ENCODE data around the gene PCP2. TPM values are rescaled to one million over a fixed set of nuclear protein-coding genes. Genes with fewer than 3 reads are reported as not detected.

PCP2 gene
- total and polyA plus RNA-seq, 2 of the 13 experiments (the other 11 are each of a cell fraction or from before 2014, with no cell fraction given): 0.62 TPM; not detected in 1

GRCh38 chr19:7595466-7596133 is 37.9 kb downstream of the PCP2 start, which contains the start of gene CAMSAP3:
TSS of gene CAMSAP3 (plus strand) at chr19:7595863. CDS start at chr19:7596003, 140 bp downstream.
- peak within 1 kb of the TSS; percentile 86 for H3K9ac ChIP-seq (ENCODE audit: insufficient read depth, low read depth, low read length)
- 0% methylated on average over 15 of the region's 78 CpGs for WGBS (ENCODE audit: low lambda C conversion rate)
- FAIRE-seq (no peak), DNase-seq (ENCODE audit: low spot score) (peak; percentile 64), ATAC-seq (peak; percentile 84)
- H3K79me2 ChIP-seq (ENCODE audit: insufficient read depth, low read length): peaks cover 29% of the 10 kb centered on the region
- ChIA-PET POLR2A (interaction anchor here (0.6 to 2.5 kb wide), 12 partner anchors 10 to 496 kb away, joined by 3 to 21 read pairs (median 4); partner anchors contain the start of genes PET100, STXBP2, TIMM44 and XAB2), CTCF (ENCODE audit: low intra/inter-chr PET ratio, low total read pairs) (no interaction called here)
- peak within 1 kb of the TSS; percentile 89 for H3K4me2 ChIP-seq (ENCODE audit: low read depth, low read length)
- no peaks in the 10 kb centered on the region for H3K9me3 ChIP-seq (ENCODE audit: low read length)
- H3K27me3 ChIP-seq (ENCODE audit: control insufficient read depth in 1 of 2, insufficient read depth in 2 of 2, low read length in 2 of 2): no peaks in the 10 kb centered on the region
- intact Hi-C loops (cut with micrococcal nuclease; ENCODE audit: unreplicated experiment) (no loop called here), in situ Hi-C loops (cut with HindIII; ENCODE audit: extremely low pct_ligation_motif_present, low pct_unique_long_range_greater_than_20kb) (no loop called here)
- peaks cover 60% of the 10 kb centered on the region for H3K4me1 ChIP-seq (ENCODE audit: insufficient read depth, low read length)
- H3K4me3 ChIP-seq (replicated peaks in 1 of 3; ENCODE audit: insufficient read depth in 1 of 3, low read depth in 2 of 3, low read length in 3 of 3): peak within 1 kb of the TSS; percentile 71 to 98 (median 93)
- peaks cover 2 to 6% of the 10 kb centered on the region in 2 experiments; a peak in 2 of 5 replicates for H3K36me3 ChIP-seq (replicated peaks in 1 of 2; ENCODE audit: control insufficient read depth in 1 of 2, insufficient read depth in 2 of 2, low read length in 2 of 2)
- peak within 1 kb of the TSS; percentile 63 for H2AFZ ChIP-seq (ENCODE audit: low read length)
- H3K27ac ChIP-seq (ENCODE audit: extremely low read length, insufficient read depth, low read length): peak within 1 kb of the TSS; percentile 74
- H4K20me1 ChIP-seq (ENCODE audit: insufficient read depth, low read length): peaks cover 25% of the 10 kb centered on the region
- BruUV-seq (replicated peaks): no TSS peak
- TF ChIP-seq, protein P1, sequence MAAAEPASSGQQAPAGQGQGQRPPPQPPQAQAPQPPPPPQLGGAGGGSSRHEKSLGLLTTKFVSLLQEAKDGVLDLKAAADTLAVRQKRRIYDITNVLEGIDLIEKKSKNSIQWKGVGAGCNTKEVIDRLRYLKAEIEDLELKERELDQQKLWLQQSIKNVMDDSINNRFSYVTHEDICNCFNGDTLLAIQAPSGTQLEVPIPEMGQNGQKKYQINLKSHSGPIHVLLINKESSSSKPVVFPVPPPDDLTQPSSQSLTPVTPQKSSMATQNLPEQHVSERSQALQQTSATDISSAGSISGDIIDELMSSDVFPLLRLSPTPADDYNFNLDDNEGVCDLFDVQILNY (CRISPR knock-in tag; conservative IDR thresholded peaks at IDR 0.05): no peak
- TF ChIP-seq, protein P2, sequence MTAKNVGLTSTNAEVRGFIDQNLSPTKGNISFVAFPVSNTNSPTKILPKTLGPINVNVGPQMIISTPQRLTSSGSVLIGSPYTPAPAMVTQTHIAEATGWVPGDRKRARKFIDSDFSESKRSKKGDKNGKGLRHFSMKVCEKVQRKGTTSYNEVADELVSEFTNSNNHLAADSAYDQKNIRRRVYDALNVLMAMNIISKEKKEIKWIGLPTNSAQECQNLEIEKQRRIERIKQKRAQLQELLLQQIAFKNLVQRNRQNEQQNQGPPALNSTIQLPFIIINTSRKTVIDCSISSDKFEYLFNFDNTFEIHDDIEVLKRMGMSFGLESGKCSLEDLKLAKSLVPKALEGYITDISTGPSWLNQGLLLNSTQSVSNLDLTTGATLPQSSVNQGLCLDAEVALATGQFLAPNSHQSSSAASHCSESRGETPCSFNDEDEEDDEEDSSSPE (CRISPR knock-in tag; IDR thresholded peaks at IDR 0.05): peak; percentile 35; the same call in 1 of the 2 replicates
- peak; percentile 33 for TF ChIP-seq PHF8 (CRISPR knock-in tag; IDR thresholded peaks at IDR 0.05)
- TF ChIP-seq GABPB1 (CRISPR knock-in tag; IDR thresholded peaks at IDR 0.05): 0 out of 2 replicates have a peak, but pooled peaks have one; percentile 25
- peak; percentile 29; the same call in 1 of the 2 replicates for TF ChIP-seq NCOR1 (IDR thresholded peaks at IDR 0.05; ENCODE audit: borderline replicate concordance, low read length)
- TF ChIP-seq HMG20A (CRISPR knock-in tag; IDR thresholded peaks at IDR 0.05; ENCODE audit: borderline replicate concordance): no peak
- TF ChIP-seq PPARG (CRISPR knock-in tag; conservative IDR thresholded peaks at IDR 0.05): no peak
- TF ChIP-seq SNAI1 (CRISPR knock-in tag; IDR thresholded peaks at IDR 0.05; ENCODE audit: borderline replicate concordance): no peak
- peak; percentile 38; the same call in 1 of the 2 replicates for TF ChIP-seq THAP11 (CRISPR knock-in tag; IDR thresholded peaks at IDR 0.05)
- TF ChIP-seq CHD4 (IDR thresholded peaks at IDR 0.05; ENCODE audit: borderline replicate concordance, low read length): no peak
- TF ChIP-seq SOX13 (IDR thresholded peaks at IDR 0.05): no peak
- peak in 1 of 2 experiments; percentile 19; a peak in 1 of 4 replicates for TF ChIP-seq SOX13 (CRISPR knock-in tag; conservative IDR thresholded peaks at IDR 0.05 in 1 of 2, IDR thresholded peaks at IDR 0.05 in 1 of 2)
- TF ChIP-seq, protein P3, sequence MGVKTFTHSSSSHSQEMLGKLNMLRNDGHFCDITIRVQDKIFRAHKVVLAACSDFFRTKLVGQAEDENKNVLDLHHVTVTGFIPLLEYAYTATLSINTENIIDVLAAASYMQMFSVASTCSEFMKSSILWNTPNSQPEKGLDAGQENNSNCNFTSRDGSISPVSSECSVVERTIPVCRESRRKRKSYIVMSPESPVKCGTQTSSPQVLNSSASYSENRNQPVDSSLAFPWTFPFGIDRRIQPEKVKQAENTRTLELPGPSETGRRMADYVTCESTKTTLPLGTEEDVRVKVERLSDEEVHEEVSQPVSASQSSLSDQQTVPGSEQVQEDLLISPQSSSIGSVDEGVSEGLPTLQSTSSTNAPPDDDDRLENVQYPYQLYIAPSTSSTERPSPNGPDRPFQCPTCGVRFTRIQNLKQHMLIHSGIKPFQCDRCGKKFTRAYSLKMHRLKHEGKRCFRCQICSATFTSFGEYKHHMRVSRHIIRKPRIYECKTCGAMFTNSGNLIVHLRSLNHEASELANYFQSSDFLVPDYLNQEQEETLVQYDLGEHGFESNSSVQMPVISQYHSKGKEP (CRISPR knock-in tag; IDR thresholded peaks at IDR 0.05): no peak
- TF ChIP-seq ZNF761 (CRISPR knock-in tag; conservative IDR thresholded peaks at IDR 0.05): no peak
- TF ChIP-seq ESRRA (CRISPR knock-in tag; IDR thresholded peaks at IDR 0.05; ENCODE audit: low read depth): no peak
- TF ChIP-seq ZMYM3 (CRISPR knock-in tag; IDR thresholded peaks at IDR 0.05): no peak
- TF ChIP-seq ZBTB43 (CRISPR knock-in tag; conservative IDR thresholded peaks at IDR 0.05): peak; percentile 89
- peak; percentile 25; the same call in 1 of the 3 replicates for TF ChIP-seq MXI1 (IDR thresholded peaks at IDR 0.05; ENCODE audit: borderline replicate concordance, low read depth, low read length)
- 0 out of 2 replicates have a peak, but pooled peaks have one; percentile 19 for TF ChIP-seq HDAC1 (CRISPR knock-in tag; IDR thresholded peaks at IDR 0.05)
- peak; percentile 23; the same call in 1 of the 2 replicates for TF ChIP-seq YEATS4 (CRISPR knock-in tag; IDR thresholded peaks at IDR 0.05; ENCODE audit: borderline replicate concordance)
